GM12891 (cell line): ENCODE measurements around the gene SYVN1.

ENCODE experiments used
- DNase-seq: peaks from one replicate; pipeline ENCODE4 v3.0.0; 2011; ENCODE audit warnings: low spot score; ENCODE audit not compliant: insufficient read length
- FAIRE-seq: peaks from 2 replicates; lab custom pipeline; 2011; peaks lifted over from hg19 to GRCh38; lab: Jason Lieb, UNC
- PAX5 ChIP-seq: IDR thresholded peaks from 2 replicates; pipeline ENCODE4 v1.6.1; 2011; ENCODE audit warnings: low read length, moderate library complexity, mild to moderate bottlenecking; ENCODE audit not compliant: insufficient read depth, severe bottlenecking
- POLR2A ChIP-seq: IDR thresholded peaks from 2 replicates; pipeline ENCODE4 v1.6.1; 2011; ENCODE audit warnings: low read depth, low read length, control low read depth
- POLR2AphosphoS5 ChIP-seq: IDR thresholded peaks from 2 replicates; pipeline ENCODE4 v1.6.1; 2011; ENCODE audit warnings: low read depth, low read length, control low read depth
- POU2F2 ChIP-seq: IDR thresholded peaks from 2 replicates; pipeline ENCODE4 v1.6.1; 2011; ENCODE audit warnings: low read depth, mild to moderate bottlenecking, control low read depth, low read length, moderate library complexity
- SPI1 ChIP-seq: IDR thresholded peaks from 2 replicates; pipeline ENCODE4 v1.6.1; 2011; ENCODE audit warnings: low read depth, low read length, control low read depth
- TAF1 ChIP-seq: IDR thresholded peaks from 2 replicates; pipeline ENCODE4 v1.6.1; 2011; ENCODE audit warnings: low read depth, low read length, control low read depth

Gene SYVN1

GRCh38 chr11:65133724-65134123 is 595 bp downstream of the SYVN1 start:
- no peak for DNase-seq
- TF ChIP-seq TAF1 (no peak), POU2F2 (no peak), POLR2AphosphoS5 (no peak), SPI1 (no peak), POLR2A (no peak), PAX5 (no peak)
- FAIRE-seq, result no peak

- no peak for DNase-seq
Observed at GRCh38 chr11:65132988-65133700, 1.2 kb downstream of the SYVN1 start.

GRCh38 chr11:65132238-65132987 is 1.9 kb downstream of the SYVN1 start:
- TF ChIP-seq POU2F2 (peak; percentile 96), PAX5 (peak; percentile 64), SPI1 (no peak), POLR2AphosphoS5 (peak; percentile 4; the same call in 1 of the 2 replicates)
- FAIRE-seq, result peak; percentile 92
- no peak for DNase-seq

More at GRCh38 chr11:65132988-65133700, 1.2 kb downstream of the SYVN1 start:
- TF ChIP-seq POLR2A, result peak; percentile 38; the same call in 1 of the 2 replicates
- peak; percentile 60 for TF ChIP-seq SPI1
- no peak for TF ChIP-seq PAX5
- 0 out of 2 replicates have a peak, but pooled peaks have one; percentile 27 for TF ChIP-seq POU2F2
- TF ChIP-seq TAF1, result no peak
- TF ChIP-seq POLR2AphosphoS5, result 0 out of 2 replicates have a peak, but pooled peaks have one; percentile 15
- peak; percentile 87 for FAIRE-seq

- no peak for DNase-seq
- TF ChIP-seq POLR2A, result no peak
- no peak for FAIRE-seq
Observed at GRCh38 chr11:65131895-65132237, 2.5 kb downstream of the SYVN1 start.

- TF ChIP-seq POLR2A (no peak), SPI1 (no peak), PAX5 (no peak), TAF1 (no peak), POU2F2 (no peak), POLR2AphosphoS5 (no peak)
- DNase-seq (no peak), FAIRE-seq (no peak)
Observed at GRCh38 chr11:65131417-65131776, 2.9 kb downstream of the SYVN1 start.

- no peak for DNase-seq
- TF ChIP-seq POLR2A (no peak), TAF1 (no peak), PAX5 (no peak), POLR2AphosphoS5 (no peak)
- FAIRE-seq, result no peak
Observed at GRCh38 chr11:65130631-65131416, 3.5 kb downstream of the SYVN1 start.

- no peak for FAIRE-seq
Observed at GRCh38 chr11:65129649-65130441, 4.5 kb downstream of the SYVN1 start.

GRCh38 chr11:65128182-65129145 is 5.9 kb downstream of the SYVN1 start:
- no peak for FAIRE-seq

More at GRCh38 chr11:65129649-65130441, 4.5 kb downstream of the SYVN1 start:
- DNase-seq, result no peak
- TF ChIP-seq POU2F2, result no peak
- no peak for TF ChIP-seq TAF1

More at GRCh38 chr11:65128182-65129145, 5.9 kb downstream of the SYVN1 start:
- no peak for TF ChIP-seq PAX5
- TF ChIP-seq SPI1, result no peak
- TF ChIP-seq POU2F2, result no peak
- TF ChIP-seq POLR2A, result peak; percentile 45; the same call in 1 of the 2 replicates
- TF ChIP-seq TAF1, result no peak
- TF ChIP-seq POLR2AphosphoS5, result 0 out of 2 replicates have a peak, but pooled peaks have one; percentile 36
- DNase-seq, result no peak
